Measurements from ENCODE around the gene MYL1. TPM values are rescaled to one million over a fixed set of nuclear protein-coding genes. Genes with fewer than 3 reads are reported as not detected.

MYL1 gene
- total RNA-seq, 4 donors from 2014 or later: not detected

- peaks cover 4% of the 10 kb centered on the region for H3K9me3 ChIP-seq
- no peak for DNase-seq (ENCODE audit: low spot score in 2 of 2)
- 56% methylated on average over 2 of the region's 2 CpGs for WGBS
- no peak overlapping the region for H3K4me3 ChIP-seq
- no peaks in the 10 kb centered on the region for H3K4me1 ChIP-seq
- H3K27ac ChIP-seq: no peak overlapping the region
- H3K36me3 ChIP-seq: no peaks in the 10 kb centered on the region
- TF ChIP-seq POLR2A (IDR thresholded peaks at IDR 0.05): no peak
- no peak for TF ChIP-seq POLR2AphosphoS5 (IDR thresholded peaks at IDR 0.05)
- TF ChIP-seq EP300 (IDR thresholded peaks at IDR 0.05): no peak
- no peaks in the 10 kb centered on the region for H3K27me3 ChIP-seq
These were observed 22.2 kb upstream of the MYL1 start for GRCh38 chr2:210337159-210337558.

GRCh38 chr2:210324906-210325305 is 9.9 kb upstream of the MYL1 start:
- 83% methylated on average over 9 of the region's 9 CpGs for WGBS
- Histone ChIP-seq H3K9me3 (no peaks in the 10 kb centered on the region), H3K36me3 (no peaks in the 10 kb centered on the region), H3K27me3 (no peaks in the 10 kb centered on the region), H3K4me1 (no peaks in the 10 kb centered on the region), H3K4me3 (no peak overlapping the region), H3K27ac (no peak overlapping the region)
- DNase-seq (ENCODE audit: low spot score in 2 of 2): no peak
- TF ChIP-seq POLR2AphosphoS5 (IDR thresholded peaks at IDR 0.05) (no peak), POLR2A (IDR thresholded peaks at IDR 0.05) (no peak), EP300 (IDR thresholded peaks at IDR 0.05) (no peak)
- TF ChIP-seq, protein P1, sequence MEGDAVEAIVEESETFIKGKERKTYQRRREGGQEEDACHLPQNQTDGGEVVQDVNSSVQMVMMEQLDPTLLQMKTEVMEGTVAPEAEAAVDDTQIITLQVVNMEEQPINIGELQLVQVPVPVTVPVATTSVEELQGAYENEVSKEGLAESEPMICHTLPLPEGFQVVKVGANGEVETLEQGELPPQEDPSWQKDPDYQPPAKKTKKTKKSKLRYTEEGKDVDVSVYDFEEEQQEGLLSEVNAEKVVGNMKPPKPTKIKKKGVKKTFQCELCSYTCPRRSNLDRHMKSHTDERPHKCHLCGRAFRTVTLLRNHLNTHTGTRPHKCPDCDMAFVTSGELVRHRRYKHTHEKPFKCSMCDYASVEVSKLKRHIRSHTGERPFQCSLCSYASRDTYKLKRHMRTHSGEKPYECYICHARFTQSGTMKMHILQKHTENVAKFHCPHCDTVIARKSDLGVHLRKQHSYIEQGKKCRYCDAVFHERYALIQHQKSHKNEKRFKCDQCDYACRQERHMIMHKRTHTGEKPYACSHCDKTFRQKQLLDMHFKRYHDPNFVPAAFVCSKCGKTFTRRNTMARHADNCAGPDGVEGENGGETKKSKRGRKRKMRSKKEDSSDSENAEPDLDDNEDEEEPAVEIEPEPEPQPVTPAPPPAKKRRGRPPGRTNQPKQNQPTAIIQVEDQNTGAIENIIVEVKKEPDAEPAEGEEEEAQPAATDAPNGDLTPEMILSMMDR (IDR thresholded peaks at IDR 0.05): no peak

DNA sequence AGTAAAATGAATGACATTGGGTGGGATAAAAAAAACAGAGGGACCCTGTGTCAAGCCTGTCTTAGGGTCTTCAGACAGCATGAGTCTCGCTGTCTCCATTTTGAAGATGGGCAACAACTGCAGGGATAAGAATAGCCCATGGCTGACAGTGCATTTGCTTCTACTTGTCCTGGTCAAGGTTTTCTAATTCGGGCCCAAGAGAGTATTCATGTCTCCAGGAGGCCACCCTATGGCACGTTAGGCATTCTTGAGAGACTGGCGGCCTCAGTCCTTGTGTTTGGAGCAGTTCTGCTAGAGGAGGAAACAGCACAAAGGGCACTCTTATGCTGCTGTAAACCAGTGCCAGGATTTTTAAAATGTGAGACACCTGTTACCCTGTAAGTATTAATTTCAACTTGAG is 9.5 kb upstream of the MYL1 start:
- 72% methylated on average over 4 of the region's 4 CpGs for WGBS

GRCh38 chr2:210323003-210323402 is 8.0 kb upstream of the MYL1 start:
- TF ChIP-seq, protein P1 (IDR thresholded peaks at IDR 0.05): no peak
- TF ChIP-seq POLR2AphosphoS5 (IDR thresholded peaks at IDR 0.05): no peak
- TF ChIP-seq EP300 (IDR thresholded peaks at IDR 0.05): no peak
- no peak for TF ChIP-seq POLR2A (IDR thresholded peaks at IDR 0.05)
- no peak overlapping the region for H3K4me3 ChIP-seq
- WGBS: 84% methylated on average over 4 of the region's 4 CpGs

More for the DNA sequence above, 9.5 kb upstream of the MYL1 start:
- no peaks in the 10 kb centered on the region for H3K27me3 ChIP-seq
- no peak overlapping the region for H3K4me3 ChIP-seq
- H3K4me1 ChIP-seq: no peaks in the 10 kb centered on the region
- H3K9me3 ChIP-seq: no peaks in the 10 kb centered on the region
- TF ChIP-seq POLR2A (IDR thresholded peaks at IDR 0.05): no peak
- no peak for TF ChIP-seq POLR2AphosphoS5 (IDR thresholded peaks at IDR 0.05)
- TF ChIP-seq EP300 (IDR thresholded peaks at IDR 0.05): no peak
- DNase-seq (ENCODE audit: low spot score in 2 of 2): no peak
- no peak overlapping the region for H3K27ac ChIP-seq
- no peaks in the 10 kb centered on the region for H3K36me3 ChIP-seq

GRCh38 chr2:210318891-210319290 is 3.9 kb upstream of the MYL1 start:
- TF ChIP-seq EP300 (IDR thresholded peaks at IDR 0.05) (no peak), POLR2AphosphoS5 (IDR thresholded peaks at IDR 0.05) (no peak), POLR2A (IDR thresholded peaks at IDR 0.05) (no peak)
- TF ChIP-seq, protein P1 (IDR thresholded peaks at IDR 0.05): no peak

More at GRCh38 chr2:210323003-210323402, 8.0 kb upstream of the MYL1 start:
- Histone ChIP-seq H3K36me3 (no peaks in the 10 kb centered on the region), H3K9me3 (no peaks in the 10 kb centered on the region), H3K27me3 (no peaks in the 10 kb centered on the region), H3K4me1 (no peaks in the 10 kb centered on the region), H3K27ac (no peak overlapping the region)
- no peak for DNase-seq (ENCODE audit: low spot score in 2 of 2)

DNA sequence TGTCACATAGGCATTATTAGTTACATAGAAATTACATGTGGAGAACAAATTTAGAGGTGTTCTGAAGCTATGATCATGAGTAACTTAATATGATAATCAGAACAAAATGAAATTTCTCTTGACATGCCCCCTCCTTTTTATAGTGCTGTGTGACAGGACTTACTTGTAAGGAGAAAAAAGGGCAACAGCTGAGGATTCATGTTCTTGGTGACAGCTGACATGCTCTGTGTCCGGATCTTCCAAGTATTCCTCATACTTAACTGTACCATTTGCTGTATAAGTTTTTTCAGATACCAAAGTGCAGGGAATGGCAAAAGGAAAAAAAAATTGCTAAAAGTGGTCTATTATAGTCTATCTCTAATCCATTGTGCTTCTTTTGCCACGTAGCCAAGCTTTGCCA is 3.5 kb upstream of the MYL1 start:
- H3K4me3 ChIP-seq: no peak overlapping the region
- no peaks in the 10 kb centered on the region for H3K9me3 ChIP-seq
- no peak overlapping the region for H3K27ac ChIP-seq
- H3K36me3 ChIP-seq: no peaks in the 10 kb centered on the region
- no peaks in the 10 kb centered on the region for H3K4me1 ChIP-seq
- no peak for DNase-seq (ENCODE audit: low spot score in 2 of 2)
- no peaks in the 10 kb centered on the region for H3K27me3 ChIP-seq
- TF ChIP-seq POLR2A (IDR thresholded peaks at IDR 0.05) (no peak), POLR2AphosphoS5 (IDR thresholded peaks at IDR 0.05) (no peak), EP300 (IDR thresholded peaks at IDR 0.05) (no peak)
- TF ChIP-seq, protein P1 (IDR thresholded peaks at IDR 0.05): no peak
- 57% methylated on average over 2 of the region's 2 CpGs for WGBS

More at GRCh38 chr2:210318891-210319290, 3.9 kb upstream of the MYL1 start:
- H3K27ac ChIP-seq: no peak overlapping the region
- H3K4me1 ChIP-seq: no peaks in the 10 kb centered on the region
- no peak for DNase-seq (ENCODE audit: low spot score in 2 of 2)
- WGBS: 70% methylated on average over 3 of the region's 3 CpGs
- no peaks in the 10 kb centered on the region for H3K9me3 ChIP-seq
- no peaks in the 10 kb centered on the region for H3K27me3 ChIP-seq
- H3K4me3 ChIP-seq: no peak overlapping the region
- H3K36me3 ChIP-seq: no peaks in the 10 kb centered on the region
